ENCODE results near the gene NRP1. TPM values are rescaled to one million over a fixed set of nuclear protein-coding genes. Genes with fewer than 3 reads are reported as not detected.

The NRP1 gene
- total and polyA plus RNA-seq, 4 donors: 14.6 to 55.6 (median 37.8) TPM

DNA sequence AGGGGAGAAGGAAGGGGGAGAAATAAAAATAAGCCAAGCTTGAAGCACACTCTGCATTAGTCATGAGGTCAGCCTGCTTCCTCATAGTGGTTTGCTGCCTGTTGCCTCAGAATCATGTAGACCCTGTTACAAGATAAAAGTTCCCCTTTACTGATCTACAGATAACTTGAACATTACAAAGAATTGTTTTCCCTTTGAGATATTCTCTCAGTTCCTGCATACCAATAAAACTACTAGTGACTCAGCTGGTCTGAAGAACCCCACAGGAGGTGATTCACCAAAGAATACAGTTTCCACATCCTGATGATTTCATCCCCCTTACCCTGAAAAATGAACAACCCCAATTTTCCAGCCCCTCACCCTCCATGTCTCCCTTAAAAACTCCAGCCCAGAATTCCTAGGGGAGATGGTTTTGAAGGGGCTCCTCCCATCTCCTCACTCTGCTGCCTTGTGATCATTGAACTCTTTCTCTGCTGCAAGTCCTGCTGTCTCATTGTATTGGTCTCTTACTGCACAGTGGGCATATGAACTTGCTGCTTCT, 31.5 kb upstream of the NRP1 start:
- no peak overlapping the region for H3K9ac ChIP-seq (ENCODE audit: low read depth in 1 of 2, low read length in 2 of 2)
- no peak overlapping the region for H3K27ac ChIP-seq (ENCODE audit: low read depth in 1 of 2, low read length in 2 of 2)

GRCh38 chr10:33365301-33365700, 30.8 kb upstream of the NRP1 start:
- Histone ChIP-seq H3K27ac (ENCODE audit: low read depth in 1 of 2, low read length in 2 of 2) (no peak overlapping the region), H3K27me3 (ENCODE audit: control insufficient read depth in 4 of 4, insufficient read depth in 4 of 4, low read length in 3 of 4) (no peaks in the 10 kb centered on the region), H3K4me1 (ENCODE audit: control insufficient read depth in 4 of 4, insufficient read depth in 4 of 4, low read length in 3 of 4) (no peaks in the 10 kb centered on the region), H3K9ac (ENCODE audit: low read depth in 1 of 2, low read length in 2 of 2) (no peak overlapping the region), H3K36me3 (ENCODE audit: control insufficient read depth in 4 of 4, insufficient read depth in 3 of 4, low read depth in 1 of 4, low read length in 3 of 4) (no peaks in the 10 kb centered on the region), H3K4me3 (ENCODE audit: low read depth in 1 of 3, low read length in 3 of 3) (no peak overlapping the region), H3K9me3 (ENCODE audit: control insufficient read depth in 4 of 4, low read length in 3 of 4) (peaks cover 0 to 8% (median 6%) of the 10 kb centered on the region in 4 donors)
- DNase-seq (ENCODE audit: low spot score): no peak
- WGBS: 72% methylated on average over 1 of the region's 1 CpG
- TF ChIP-seq SP1 (IDR thresholded peaks at IDR 0.05): no peak
- no peak for TF ChIP-seq GABPA (IDR thresholded peaks at IDR 0.05 in 1 of 2, conservative IDR thresholded peaks at IDR 0.05 in 1 of 2)
- no peak for TF ChIP-seq HNF4A (conservative IDR thresholded peaks at IDR 0.05)
- no peak for TF ChIP-seq JUND (IDR thresholded peaks at IDR 0.05)
- no peak for TF ChIP-seq RXRA (IDR thresholded peaks at IDR 0.05)
- TF ChIP-seq, protein P1, sequence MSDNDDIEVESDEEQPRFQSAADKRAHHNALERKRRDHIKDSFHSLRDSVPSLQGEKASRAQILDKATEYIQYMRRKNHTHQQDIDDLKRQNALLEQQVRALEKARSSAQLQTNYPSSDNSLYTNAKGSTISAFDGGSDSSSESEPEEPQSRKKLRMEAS (IDR thresholded peaks at IDR 0.05): no peak
- no peak for TF ChIP-seq EGR1 (IDR thresholded peaks at IDR 0.05; ENCODE audit: low read depth in 2 of 2)
- TF ChIP-seq YY1 (IDR thresholded peaks at IDR 0.05): no peak
- no peak for TF ChIP-seq HNF4G (IDR thresholded peaks at IDR 0.05)
- TF ChIP-seq, protein P2, sequence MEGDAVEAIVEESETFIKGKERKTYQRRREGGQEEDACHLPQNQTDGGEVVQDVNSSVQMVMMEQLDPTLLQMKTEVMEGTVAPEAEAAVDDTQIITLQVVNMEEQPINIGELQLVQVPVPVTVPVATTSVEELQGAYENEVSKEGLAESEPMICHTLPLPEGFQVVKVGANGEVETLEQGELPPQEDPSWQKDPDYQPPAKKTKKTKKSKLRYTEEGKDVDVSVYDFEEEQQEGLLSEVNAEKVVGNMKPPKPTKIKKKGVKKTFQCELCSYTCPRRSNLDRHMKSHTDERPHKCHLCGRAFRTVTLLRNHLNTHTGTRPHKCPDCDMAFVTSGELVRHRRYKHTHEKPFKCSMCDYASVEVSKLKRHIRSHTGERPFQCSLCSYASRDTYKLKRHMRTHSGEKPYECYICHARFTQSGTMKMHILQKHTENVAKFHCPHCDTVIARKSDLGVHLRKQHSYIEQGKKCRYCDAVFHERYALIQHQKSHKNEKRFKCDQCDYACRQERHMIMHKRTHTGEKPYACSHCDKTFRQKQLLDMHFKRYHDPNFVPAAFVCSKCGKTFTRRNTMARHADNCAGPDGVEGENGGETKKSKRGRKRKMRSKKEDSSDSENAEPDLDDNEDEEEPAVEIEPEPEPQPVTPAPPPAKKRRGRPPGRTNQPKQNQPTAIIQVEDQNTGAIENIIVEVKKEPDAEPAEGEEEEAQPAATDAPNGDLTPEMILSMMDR (IDR thresholded peaks at IDR 0.05; ENCODE audit: low read depth, low read length, missing input control): no peak
- no peak for TF ChIP-seq RAD21 (IDR thresholded peaks at IDR 0.05)
- TF ChIP-seq, protein P3, sequence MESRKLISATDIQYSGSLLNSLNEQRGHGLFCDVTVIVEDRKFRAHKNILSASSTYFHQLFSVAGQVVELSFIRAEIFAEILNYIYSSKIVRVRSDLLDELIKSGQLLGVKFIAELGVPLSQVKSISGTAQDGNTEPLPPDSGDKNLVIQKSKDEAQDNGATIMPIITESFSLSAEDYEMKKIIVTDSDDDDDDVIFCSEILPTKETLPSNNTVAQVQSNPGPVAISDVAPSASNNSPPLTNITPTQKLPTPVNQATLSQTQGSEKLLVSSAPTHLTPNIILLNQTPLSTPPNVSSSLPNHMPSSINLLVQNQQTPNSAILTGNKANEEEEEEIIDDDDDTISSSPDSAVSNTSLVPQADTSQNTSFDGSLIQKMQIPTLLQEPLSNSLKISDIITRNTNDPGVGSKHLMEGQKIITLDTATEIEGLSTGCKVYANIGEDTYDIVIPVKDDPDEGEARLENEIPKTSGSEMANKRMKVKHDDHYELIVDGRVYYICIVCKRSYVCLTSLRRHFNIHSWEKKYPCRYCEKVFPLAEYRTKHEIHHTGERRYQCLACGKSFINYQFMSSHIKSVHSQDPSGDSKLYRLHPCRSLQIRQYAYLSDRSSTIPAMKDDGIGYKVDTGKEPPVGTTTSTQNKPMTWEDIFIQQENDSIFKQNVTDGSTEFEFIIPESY (IDR thresholded peaks at IDR 0.05): no peak
- TF ChIP-seq, protein P4, sequence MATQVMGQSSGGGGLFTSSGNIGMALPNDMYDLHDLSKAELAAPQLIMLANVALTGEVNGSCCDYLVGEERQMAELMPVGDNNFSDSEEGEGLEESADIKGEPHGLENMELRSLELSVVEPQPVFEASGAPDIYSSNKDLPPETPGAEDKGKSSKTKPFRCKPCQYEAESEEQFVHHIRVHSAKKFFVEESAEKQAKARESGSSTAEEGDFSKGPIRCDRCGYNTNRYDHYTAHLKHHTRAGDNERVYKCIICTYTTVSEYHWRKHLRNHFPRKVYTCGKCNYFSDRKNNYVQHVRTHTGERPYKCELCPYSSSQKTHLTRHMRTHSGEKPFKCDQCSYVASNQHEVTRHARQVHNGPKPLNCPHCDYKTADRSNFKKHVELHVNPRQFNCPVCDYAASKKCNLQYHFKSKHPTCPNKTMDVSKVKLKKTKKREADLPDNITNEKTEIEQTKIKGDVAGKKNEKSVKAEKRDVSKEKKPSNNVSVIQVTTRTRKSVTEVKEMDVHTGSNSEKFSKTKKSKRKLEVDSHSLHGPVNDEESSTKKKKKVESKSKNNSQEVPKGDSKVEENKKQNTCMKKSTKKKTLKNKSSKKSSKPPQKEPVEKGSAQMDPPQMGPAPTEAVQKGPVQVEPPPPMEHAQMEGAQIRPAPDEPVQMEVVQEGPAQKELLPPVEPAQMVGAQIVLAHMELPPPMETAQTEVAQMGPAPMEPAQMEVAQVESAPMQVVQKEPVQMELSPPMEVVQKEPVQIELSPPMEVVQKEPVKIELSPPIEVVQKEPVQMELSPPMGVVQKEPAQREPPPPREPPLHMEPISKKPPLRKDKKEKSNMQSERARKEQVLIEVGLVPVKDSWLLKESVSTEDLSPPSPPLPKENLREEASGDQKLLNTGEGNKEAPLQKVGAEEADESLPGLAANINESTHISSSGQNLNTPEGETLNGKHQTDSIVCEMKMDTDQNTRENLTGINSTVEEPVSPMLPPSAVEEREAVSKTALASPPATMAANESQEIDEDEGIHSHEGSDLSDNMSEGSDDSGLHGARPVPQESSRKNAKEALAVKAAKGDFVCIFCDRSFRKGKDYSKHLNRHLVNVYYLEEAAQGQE (IDR thresholded peaks at IDR 0.05): no peak
- no peak for TF ChIP-seq TAF1 (conservative IDR thresholded peaks at IDR 0.05)
- no peak for TF ChIP-seq ATF3 (IDR thresholded peaks at IDR 0.05)
- TF ChIP-seq NR2F2 (IDR thresholded peaks at IDR 0.05): no peak
- TF ChIP-seq FOXA2 (IDR thresholded peaks at IDR 0.05): no peak
- no peak for TF ChIP-seq FOXA1 (IDR thresholded peaks at IDR 0.05)

More for the DNA sequence above, 31.5 kb upstream of the NRP1 start:
- TF ChIP-seq RXRA (IDR thresholded peaks at IDR 0.05) (no peak), RAD21 (IDR thresholded peaks at IDR 0.05) (no peak), HNF4G (IDR thresholded peaks at IDR 0.05) (no peak), TAF1 (conservative IDR thresholded peaks at IDR 0.05) (no peak)
- TF ChIP-seq, protein P4 (IDR thresholded peaks at IDR 0.05): no peak
- Histone ChIP-seq H3K4me3 (ENCODE audit: low read depth in 1 of 3, low read length in 3 of 3) (no peak overlapping the region), H3K4me1 (ENCODE audit: control insufficient read depth in 4 of 4, insufficient read depth in 4 of 4, low read length in 3 of 4) (no peaks in the 10 kb centered on the region), H3K36me3 (ENCODE audit: control insufficient read depth in 4 of 4, insufficient read depth in 3 of 4, low read depth in 1 of 4, low read length in 3 of 4) (no peaks in the 10 kb centered on the region), H3K27me3 (ENCODE audit: control insufficient read depth in 4 of 4, insufficient read depth in 4 of 4, low read length in 3 of 4) (no peaks in the 10 kb centered on the region), H3K9me3 (ENCODE audit: control insufficient read depth in 4 of 4, low read length in 3 of 4) (peaks cover 0 to 8% (median 6%) of the 10 kb centered on the region in 4 donors)
- no peak for DNase-seq (ENCODE audit: low spot score)
